ENCODE results near the gene MACROD2.

DNA sequence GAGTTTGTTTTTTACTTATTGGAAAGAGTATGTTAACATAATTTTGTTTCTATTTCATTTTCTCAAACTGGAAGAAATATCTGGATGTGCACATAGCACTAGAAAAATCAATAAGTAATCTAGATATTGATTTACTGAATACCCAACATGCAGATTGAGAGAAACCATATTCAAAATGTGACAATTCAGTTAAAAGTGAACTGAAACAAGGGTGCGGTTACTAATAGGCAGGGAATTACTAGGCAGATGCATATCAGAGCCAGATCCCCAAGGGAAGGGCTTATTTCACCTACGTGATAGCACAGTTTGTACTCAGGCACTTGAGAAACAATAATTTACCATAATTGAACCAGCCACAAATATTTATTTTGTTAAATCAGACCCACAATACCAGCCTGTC lies 835.1 kb downstream of the MACROD2 start:
- TF ChIP-seq EZH2 (IDR thresholded peaks at IDR 0.05) (no peak), EZH2phosphoT487 (IDR thresholded peaks at IDR 0.05; ENCODE audit: borderline replicate concordance) (no peak), POLR2AphosphoS5 (IDR thresholded peaks at IDR 0.05; ENCODE audit: low read depth, low read length) (no peak), SP1 (IDR thresholded peaks at IDR 0.05; ENCODE audit: low read depth) (no peak), POLR2A (IDR thresholded peaks at IDR 0.05; ENCODE audit: borderline replicate concordance, extremely low read depth, insufficient read depth, insufficient read length) (no peak), CEBPB (IDR thresholded peaks at IDR 0.05; ENCODE audit: low read depth) (no peak), JUND (IDR thresholded peaks at IDR 0.05) (no peak), TCF7L2 (IDR thresholded peaks at IDR 0.05; ENCODE audit: borderline replicate concordance, extremely low read depth, insufficient read depth, insufficient read length) (no peak), ZNF274 (IDR thresholded peaks at IDR 0.05; ENCODE audit: low read depth, low read length) (no peak), RAD21 (IDR thresholded peaks at IDR 0.05; ENCODE audit: low read depth) (no peak)
- TF ChIP-seq, protein P1, sequence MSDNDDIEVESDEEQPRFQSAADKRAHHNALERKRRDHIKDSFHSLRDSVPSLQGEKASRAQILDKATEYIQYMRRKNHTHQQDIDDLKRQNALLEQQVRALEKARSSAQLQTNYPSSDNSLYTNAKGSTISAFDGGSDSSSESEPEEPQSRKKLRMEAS (IDR thresholded peaks at IDR 0.05): no peak
- TF ChIP-seq, protein P2, sequence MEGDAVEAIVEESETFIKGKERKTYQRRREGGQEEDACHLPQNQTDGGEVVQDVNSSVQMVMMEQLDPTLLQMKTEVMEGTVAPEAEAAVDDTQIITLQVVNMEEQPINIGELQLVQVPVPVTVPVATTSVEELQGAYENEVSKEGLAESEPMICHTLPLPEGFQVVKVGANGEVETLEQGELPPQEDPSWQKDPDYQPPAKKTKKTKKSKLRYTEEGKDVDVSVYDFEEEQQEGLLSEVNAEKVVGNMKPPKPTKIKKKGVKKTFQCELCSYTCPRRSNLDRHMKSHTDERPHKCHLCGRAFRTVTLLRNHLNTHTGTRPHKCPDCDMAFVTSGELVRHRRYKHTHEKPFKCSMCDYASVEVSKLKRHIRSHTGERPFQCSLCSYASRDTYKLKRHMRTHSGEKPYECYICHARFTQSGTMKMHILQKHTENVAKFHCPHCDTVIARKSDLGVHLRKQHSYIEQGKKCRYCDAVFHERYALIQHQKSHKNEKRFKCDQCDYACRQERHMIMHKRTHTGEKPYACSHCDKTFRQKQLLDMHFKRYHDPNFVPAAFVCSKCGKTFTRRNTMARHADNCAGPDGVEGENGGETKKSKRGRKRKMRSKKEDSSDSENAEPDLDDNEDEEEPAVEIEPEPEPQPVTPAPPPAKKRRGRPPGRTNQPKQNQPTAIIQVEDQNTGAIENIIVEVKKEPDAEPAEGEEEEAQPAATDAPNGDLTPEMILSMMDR (IDR thresholded peaks at IDR 0.05 in 2 of 3, conservative IDR thresholded peaks at IDR 0.05 in 1 of 3; ENCODE audit: borderline replicate concordance in 1 of 3, insufficient read depth in 1 of 3, low read depth in 2 of 3, low read length in 2 of 3): no peak
- TF ChIP-seq, protein P3, sequence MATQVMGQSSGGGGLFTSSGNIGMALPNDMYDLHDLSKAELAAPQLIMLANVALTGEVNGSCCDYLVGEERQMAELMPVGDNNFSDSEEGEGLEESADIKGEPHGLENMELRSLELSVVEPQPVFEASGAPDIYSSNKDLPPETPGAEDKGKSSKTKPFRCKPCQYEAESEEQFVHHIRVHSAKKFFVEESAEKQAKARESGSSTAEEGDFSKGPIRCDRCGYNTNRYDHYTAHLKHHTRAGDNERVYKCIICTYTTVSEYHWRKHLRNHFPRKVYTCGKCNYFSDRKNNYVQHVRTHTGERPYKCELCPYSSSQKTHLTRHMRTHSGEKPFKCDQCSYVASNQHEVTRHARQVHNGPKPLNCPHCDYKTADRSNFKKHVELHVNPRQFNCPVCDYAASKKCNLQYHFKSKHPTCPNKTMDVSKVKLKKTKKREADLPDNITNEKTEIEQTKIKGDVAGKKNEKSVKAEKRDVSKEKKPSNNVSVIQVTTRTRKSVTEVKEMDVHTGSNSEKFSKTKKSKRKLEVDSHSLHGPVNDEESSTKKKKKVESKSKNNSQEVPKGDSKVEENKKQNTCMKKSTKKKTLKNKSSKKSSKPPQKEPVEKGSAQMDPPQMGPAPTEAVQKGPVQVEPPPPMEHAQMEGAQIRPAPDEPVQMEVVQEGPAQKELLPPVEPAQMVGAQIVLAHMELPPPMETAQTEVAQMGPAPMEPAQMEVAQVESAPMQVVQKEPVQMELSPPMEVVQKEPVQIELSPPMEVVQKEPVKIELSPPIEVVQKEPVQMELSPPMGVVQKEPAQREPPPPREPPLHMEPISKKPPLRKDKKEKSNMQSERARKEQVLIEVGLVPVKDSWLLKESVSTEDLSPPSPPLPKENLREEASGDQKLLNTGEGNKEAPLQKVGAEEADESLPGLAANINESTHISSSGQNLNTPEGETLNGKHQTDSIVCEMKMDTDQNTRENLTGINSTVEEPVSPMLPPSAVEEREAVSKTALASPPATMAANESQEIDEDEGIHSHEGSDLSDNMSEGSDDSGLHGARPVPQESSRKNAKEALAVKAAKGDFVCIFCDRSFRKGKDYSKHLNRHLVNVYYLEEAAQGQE (IDR thresholded peaks at IDR 0.05; ENCODE audit: low read depth): no peak

All from HCT116 (cell line).